ENCODE measurements around the gene DCTN2.
"Not testable (repeated sequence)": the region's sequence is repeated elsewhere in the genome, so short reads cannot be mapped to it uniquely, and the experiment has no call there.

DCTN2 gene

GRCh38 chr12:57546438-57547287 lies at the start of gene DCTN2:
DCTN2 (minus strand) TSS chr12:57547192; CDS start chr12:57547063, 129 bp downstream.
- no peaks in the 10 kb centered on the region for H3K9me3 ChIP-seq (ENCODE audit: control insufficient read depth in 1 of 2, low read length in 2 of 2)
- H3K27me3 ChIP-seq (ENCODE audit: low read depth, low read length) = peaks cover 17% of the 10 kb centered on the region
- peak within 1 kb of the TSS; percentile 85 to 94 for H3K4me3 ChIP-seq (ENCODE audit: low read depth in 1 of 2, low read length in 2 of 2)
- peaks cover 0 to 2% of the 10 kb centered on the region in 2 donors for H3K36me3 ChIP-seq (ENCODE audit: control insufficient read depth in 1 of 2, insufficient read depth in 2 of 2, low read length in 2 of 2)
- H3K4me1 ChIP-seq (ENCODE audit: control insufficient read depth in 1 of 2, insufficient read depth in 2 of 2, low read length in 2 of 2) = peaks cover 7 to 35% of the 10 kb centered on the region in 2 donors
- H3K27ac ChIP-seq (ENCODE audit: low read length) = peak within 1 kb of the TSS; percentile 89

- H3K27me3 ChIP-seq (ENCODE audit: low read depth, low read length) = no peaks in the 10 kb centered on the region
- H3K4me3 ChIP-seq (ENCODE audit: low read depth in 1 of 2, low read length in 2 of 2) = no peak overlapping the region
- peaks cover 8 to 16% of the 10 kb centered on the region in 2 donors for H3K36me3 ChIP-seq (ENCODE audit: control insufficient read depth in 1 of 2, insufficient read depth in 2 of 2, low read length in 2 of 2)
- H3K27ac ChIP-seq (ENCODE audit: low read length) = no peak overlapping the region
- H3K9me3 ChIP-seq (ENCODE audit: control insufficient read depth in 1 of 2, low read length in 2 of 2) = no peaks in the 10 kb centered on the region
- H3K4me1 ChIP-seq (ENCODE audit: control insufficient read depth in 1 of 2, insufficient read depth in 2 of 2, low read length in 2 of 2) = peaks cover 9 to 18% of the 10 kb centered on the region in 2 donors
Measured at GRCh38 chr12:57593187-57593586, 46.2 kb upstream of the DCTN2 start.

GRCh38 chr12:57592551-57593165 lies 45.7 kb upstream of the DCTN2 start:
- Histone ChIP-seq H3K27ac (ENCODE audit: low read length) (no peak overlapping the region), H3K4me3 (ENCODE audit: low read depth in 1 of 2, low read length in 2 of 2) (no peak overlapping the region), H3K36me3 (ENCODE audit: control insufficient read depth in 1 of 2, insufficient read depth in 2 of 2, low read length in 2 of 2) (peaks cover 8 to 16% of the 10 kb centered on the region in 2 donors), H3K4me1 (ENCODE audit: control insufficient read depth in 1 of 2, insufficient read depth in 2 of 2, low read length in 2 of 2) (peaks cover 9 to 18% of the 10 kb centered on the region in 2 donors), H3K27me3 (ENCODE audit: low read depth, low read length) (no peaks in the 10 kb centered on the region), H3K9me3 (ENCODE audit: control insufficient read depth in 1 of 2, low read length in 2 of 2) (no peaks in the 10 kb centered on the region)

GRCh38 chr12:57591782-57592325 lies 44.9 kb upstream of the DCTN2 start:
- H3K27ac ChIP-seq (ENCODE audit: low read length) = peak overlapping the region; percentile 51
- no peaks in the 10 kb centered on the region for H3K9me3 ChIP-seq (ENCODE audit: control insufficient read depth in 1 of 2, low read length in 2 of 2)
- no peaks in the 10 kb centered on the region for H3K27me3 ChIP-seq (ENCODE audit: low read depth, low read length)
- H3K4me3 ChIP-seq (ENCODE audit: low read depth in 1 of 2, low read length in 2 of 2) = peak overlapping the region; percentile 88 to 94
- H3K36me3 ChIP-seq (ENCODE audit: control insufficient read depth in 1 of 2, insufficient read depth in 2 of 2, low read length in 2 of 2) = peaks cover 8 to 12% of the 10 kb centered on the region in 2 donors
- H3K4me1 ChIP-seq (ENCODE audit: control insufficient read depth in 1 of 2, insufficient read depth in 2 of 2, low read length in 2 of 2) = peaks cover 9 to 18% of the 10 kb centered on the region in 2 donors

GRCh38 chr12:57590864-57591781 lies 44.1 kb upstream of the DCTN2 start, which contains the start of gene PIP4K2C:
PIP4K2C (plus strand) TSS chr12:57591192; CDS start chr12:57591290, 98 bp downstream.
- Histone ChIP-seq H3K36me3 (ENCODE audit: control insufficient read depth in 1 of 2, insufficient read depth in 2 of 2, low read length in 2 of 2) (peaks cover 4 to 8% of the 10 kb centered on the region in 2 donors), H3K27ac (ENCODE audit: low read length) (peak within 1 kb of the TSS; percentile 51), H3K4me1 (ENCODE audit: control insufficient read depth in 1 of 2, insufficient read depth in 2 of 2, low read length in 2 of 2) (peaks cover 9 to 18% of the 10 kb centered on the region in 2 donors), H3K4me3 (ENCODE audit: low read depth in 1 of 2, low read length in 2 of 2) (peak within 1 kb of the TSS; percentile 88 to 94), H3K27me3 (ENCODE audit: low read depth, low read length) (no peaks in the 10 kb centered on the region), H3K9me3 (ENCODE audit: control insufficient read depth in 1 of 2, low read length in 2 of 2) (no peaks in the 10 kb centered on the region)

- Histone ChIP-seq H3K36me3 (ENCODE audit: control insufficient read depth in 1 of 2, insufficient read depth in 2 of 2, low read length in 2 of 2) (peaks cover 0 to 1% of the 10 kb centered on the region in 2 donors), H3K27ac (ENCODE audit: low read length) (peak overlapping the region; percentile 51), H3K4me1 (ENCODE audit: control insufficient read depth in 1 of 2, insufficient read depth in 2 of 2, low read length in 2 of 2) (peaks cover 9 to 18% of the 10 kb centered on the region in 2 donors), H3K4me3 (ENCODE audit: low read depth in 1 of 2, low read length in 2 of 2) (peak overlapping the region; percentile 88 to 94), H3K9me3 (ENCODE audit: control insufficient read depth in 1 of 2, low read length in 2 of 2) (no peaks in the 10 kb centered on the region), H3K27me3 (ENCODE audit: low read depth, low read length) (no peaks in the 10 kb centered on the region)
Measured at GRCh38 chr12:57590479-57590863, 43.5 kb upstream of the DCTN2 start.

GRCh38 chr12:57588951-57589610 lies 42.1 kb upstream of the DCTN2 start:
- not testable (repeated sequence) for H3K27me3 ChIP-seq (ENCODE audit: low read depth, low read length); H3K4me3 ChIP-seq (ENCODE audit: low read depth in 1 of 2, low read length in 2 of 2); H3K27ac ChIP-seq (ENCODE audit: low read length); H3K9me3 ChIP-seq (ENCODE audit: control insufficient read depth in 1 of 2, low read length in 2 of 2); H3K36me3 ChIP-seq (ENCODE audit: control insufficient read depth in 1 of 2, insufficient read depth in 2 of 2, low read length in 2 of 2)
- peaks cover 9 to 18% of the 10 kb centered on the region in 2 donors for H3K4me1 ChIP-seq (ENCODE audit: control insufficient read depth in 1 of 2, insufficient read depth in 2 of 2, low read length in 2 of 2)

- Histone ChIP-seq H3K4me3 (ENCODE audit: low read depth in 1 of 2, low read length in 2 of 2) (no peak overlapping the region), H3K9me3 (ENCODE audit: control insufficient read depth in 1 of 2, low read length in 2 of 2) (no peaks in the 10 kb centered on the region), H3K36me3 (ENCODE audit: control insufficient read depth in 1 of 2, insufficient read depth in 2 of 2, low read length in 2 of 2) (no peaks in the 10 kb centered on the region), H3K27ac (ENCODE audit: low read length) (no peak overlapping the region), H3K27me3 (ENCODE audit: low read depth, low read length) (no peaks in the 10 kb centered on the region), H3K4me1 (ENCODE audit: control insufficient read depth in 1 of 2, insufficient read depth in 2 of 2, low read length in 2 of 2) (peaks cover 3 to 8% of the 10 kb centered on the region in 2 donors)
Measured at GRCh38 chr12:57586832-57587429, 39.9 kb upstream of the DCTN2 start.

- no peaks in the 10 kb centered on the region for H3K27me3 ChIP-seq (ENCODE audit: low read depth, low read length)
- no peak overlapping the region for H3K4me3 ChIP-seq (ENCODE audit: low read depth in 1 of 2, low read length in 2 of 2)
- H3K4me1 ChIP-seq (ENCODE audit: control insufficient read depth in 1 of 2, insufficient read depth in 2 of 2, low read length in 2 of 2) = peaks cover 0 to 6% of the 10 kb centered on the region in 2 donors
- no peak overlapping the region for H3K27ac ChIP-seq (ENCODE audit: low read length)
- peaks cover 0 to under 1% of the 10 kb centered on the region in 2 donors for H3K36me3 ChIP-seq (ENCODE audit: control insufficient read depth in 1 of 2, insufficient read depth in 2 of 2, low read length in 2 of 2)
- no peaks in the 10 kb centered on the region for H3K9me3 ChIP-seq (ENCODE audit: control insufficient read depth in 1 of 2, low read length in 2 of 2)
Measured at GRCh38 chr12:57586128-57586527, 39.1 kb upstream of the DCTN2 start.

GRCh38 chr12:57585156-57585555 lies 38.2 kb upstream of the DCTN2 start:
- no peak overlapping the region for H3K4me3 ChIP-seq (ENCODE audit: low read depth in 1 of 2, low read length in 2 of 2)
- no peaks in the 10 kb centered on the region for H3K27me3 ChIP-seq (ENCODE audit: low read depth, low read length)
- H3K36me3 ChIP-seq (ENCODE audit: control insufficient read depth in 1 of 2, insufficient read depth in 2 of 2, low read length in 2 of 2) = peaks cover 0 to 4% of the 10 kb centered on the region in 2 donors
- H3K9me3 ChIP-seq (ENCODE audit: control insufficient read depth in 1 of 2, low read length in 2 of 2) = no peaks in the 10 kb centered on the region
- H3K4me1 ChIP-seq (ENCODE audit: control insufficient read depth in 1 of 2, insufficient read depth in 2 of 2, low read length in 2 of 2) = no peaks in the 10 kb centered on the region
- H3K27ac ChIP-seq (ENCODE audit: low read length) = no peak overlapping the region

Measured in muscle layer of duodenum (tissue), 2 donors.